Measurements from ENCODE around the gene RAI1. TPM values are rescaled to one million over a fixed set of nuclear protein-coding genes. Genes with fewer than 3 reads are reported as not detected.

Gene RAI1
- total RNA-seq, 1 donor from 2014 or later, result 28.8 TPM

- DNase-seq (ENCODE audit: low spot score), result no peak
- intact Hi-C loops (cut with DNase I), result loop anchor here (5.0 kb wide), 1 partner anchor 41 kb away; no protein-coding TSS in a partner anchor
Measured at GRCh38 chr17:17768424-17769088, 87.3 kb downstream of the RAI1 start.

DNA sequence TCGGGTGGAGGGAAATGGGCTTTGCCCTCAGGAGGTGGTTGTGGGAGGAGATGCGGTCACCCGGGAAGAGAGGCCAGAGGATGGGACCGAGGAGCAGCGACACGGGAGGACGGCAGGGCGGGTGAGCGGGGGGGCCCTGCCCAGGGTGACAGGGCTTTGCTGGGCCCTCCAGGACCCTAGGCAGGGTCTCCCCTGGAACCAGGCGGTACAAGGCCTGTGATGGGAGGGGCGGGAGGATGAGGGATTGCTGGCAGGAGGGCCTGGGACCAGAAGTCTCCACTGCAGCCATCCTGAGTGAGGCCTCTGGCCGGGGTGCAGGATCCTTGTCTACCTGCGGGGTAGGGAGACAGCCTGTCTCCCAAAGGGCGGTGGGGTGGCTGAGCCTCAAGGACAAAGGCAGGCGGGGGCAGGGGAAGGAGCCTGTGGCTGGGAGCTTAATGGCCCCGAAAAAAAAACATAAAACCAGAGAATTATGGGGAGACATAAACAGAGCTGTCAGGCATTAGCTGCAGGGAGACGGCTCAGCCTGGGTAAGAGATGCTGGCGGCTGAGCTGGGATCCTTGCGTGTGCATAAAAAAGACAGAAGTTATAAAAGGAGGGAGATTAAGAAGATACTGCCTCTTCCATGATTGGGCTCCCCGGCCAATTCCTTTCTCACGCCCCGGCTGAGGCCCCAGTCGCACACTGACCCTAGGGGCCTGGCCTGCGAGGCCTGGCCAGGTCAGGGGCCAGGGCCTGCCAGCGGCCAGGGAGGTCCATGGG is 88.8 kb downstream of the RAI1 start:
- intact Hi-C loops (cut with DNase I), result loop anchor here (5.0 kb wide), 1 partner anchor 43 kb away; no protein-coding TSS in a partner anchor
- no peak for DNase-seq (ENCODE audit: low spot score)

DNA sequence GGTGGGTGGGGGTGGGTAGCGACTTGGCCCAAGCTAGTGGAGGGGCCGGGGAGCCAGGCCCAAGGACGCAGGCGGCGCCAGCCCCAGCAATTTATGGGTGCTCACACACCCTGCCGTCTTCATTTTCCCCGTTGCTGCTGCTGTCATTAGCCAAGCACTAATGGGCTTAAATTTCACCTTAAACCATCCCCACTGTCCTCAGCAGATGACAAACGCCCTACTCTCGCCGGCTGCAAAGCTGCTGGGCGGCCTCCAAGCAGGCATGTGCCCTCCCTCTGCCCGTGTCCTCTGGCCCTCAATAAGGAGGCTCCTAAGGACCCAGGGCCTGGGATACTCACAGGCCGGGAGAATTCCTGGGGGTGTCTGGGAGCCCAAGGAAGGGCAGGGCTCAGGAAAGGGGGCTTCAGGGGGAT is 89.4 kb downstream of the RAI1 start:
- intact Hi-C loops (cut with DNase I), result no loop called here

DNA sequence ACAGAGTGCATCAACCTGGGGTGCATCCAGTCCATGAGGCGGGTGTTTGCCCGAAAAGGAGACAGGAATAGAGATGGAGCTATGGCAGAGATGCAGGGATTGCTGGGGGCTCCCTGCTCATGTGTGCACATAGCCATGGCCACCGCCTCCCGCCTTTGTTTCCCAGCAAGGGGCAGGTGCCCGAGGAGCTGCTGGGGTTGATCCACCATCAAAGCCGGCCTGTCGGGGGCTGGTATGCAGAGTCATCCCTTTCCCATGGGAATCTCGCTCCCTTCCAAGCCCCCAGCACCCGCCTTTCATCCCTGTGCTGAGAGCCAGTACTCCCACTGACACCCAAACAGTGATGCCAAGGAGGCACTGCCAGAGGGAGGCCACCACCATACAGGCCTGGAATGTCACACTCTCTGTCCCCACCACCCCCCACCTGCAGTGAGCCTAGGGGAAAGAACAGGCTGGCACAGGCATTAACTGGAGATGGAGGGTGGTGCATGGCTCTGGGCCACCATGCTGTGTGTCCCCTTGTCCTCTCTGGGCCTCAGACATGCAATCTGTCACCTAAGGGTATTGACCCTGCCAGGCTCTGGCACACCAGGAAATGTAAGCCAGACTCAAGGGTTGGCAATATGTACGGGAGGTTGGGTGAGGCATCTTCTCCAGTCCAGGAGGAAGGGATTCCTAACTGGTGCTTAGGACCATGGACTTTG is 90.4 kb downstream of the RAI1 start:
- no peak for DNase-seq (ENCODE audit: low spot score)
- intact Hi-C loops (cut with DNase I), result no loop called here

More for the DNA sequence above, 89.4 kb downstream of the RAI1 start:
- DNase-seq (ENCODE audit: low spot score), result no peak

DNA sequence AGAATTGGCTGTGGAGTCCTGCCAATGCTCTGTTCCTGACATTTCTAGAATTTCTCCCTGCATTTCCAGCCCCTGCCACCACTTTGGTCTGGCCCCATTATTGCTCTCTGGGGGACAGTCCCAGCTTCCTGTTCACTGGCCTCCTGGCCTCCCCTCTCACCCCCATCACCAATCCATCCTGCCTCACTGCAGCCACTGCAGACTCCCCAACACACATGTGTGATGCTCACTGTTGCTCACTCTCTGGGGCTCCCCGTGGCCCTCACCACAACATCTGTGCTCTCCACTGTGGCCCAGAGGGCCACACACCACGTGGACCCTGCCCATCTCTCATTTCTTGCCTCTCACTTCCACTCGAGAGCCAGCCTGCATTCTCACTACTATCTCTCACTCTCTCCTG is 91.0 kb downstream of the RAI1 start:
- DNase-seq (ENCODE audit: low spot score), result no peak
- intact Hi-C loops (cut with DNase I), result no loop called here

DNA sequence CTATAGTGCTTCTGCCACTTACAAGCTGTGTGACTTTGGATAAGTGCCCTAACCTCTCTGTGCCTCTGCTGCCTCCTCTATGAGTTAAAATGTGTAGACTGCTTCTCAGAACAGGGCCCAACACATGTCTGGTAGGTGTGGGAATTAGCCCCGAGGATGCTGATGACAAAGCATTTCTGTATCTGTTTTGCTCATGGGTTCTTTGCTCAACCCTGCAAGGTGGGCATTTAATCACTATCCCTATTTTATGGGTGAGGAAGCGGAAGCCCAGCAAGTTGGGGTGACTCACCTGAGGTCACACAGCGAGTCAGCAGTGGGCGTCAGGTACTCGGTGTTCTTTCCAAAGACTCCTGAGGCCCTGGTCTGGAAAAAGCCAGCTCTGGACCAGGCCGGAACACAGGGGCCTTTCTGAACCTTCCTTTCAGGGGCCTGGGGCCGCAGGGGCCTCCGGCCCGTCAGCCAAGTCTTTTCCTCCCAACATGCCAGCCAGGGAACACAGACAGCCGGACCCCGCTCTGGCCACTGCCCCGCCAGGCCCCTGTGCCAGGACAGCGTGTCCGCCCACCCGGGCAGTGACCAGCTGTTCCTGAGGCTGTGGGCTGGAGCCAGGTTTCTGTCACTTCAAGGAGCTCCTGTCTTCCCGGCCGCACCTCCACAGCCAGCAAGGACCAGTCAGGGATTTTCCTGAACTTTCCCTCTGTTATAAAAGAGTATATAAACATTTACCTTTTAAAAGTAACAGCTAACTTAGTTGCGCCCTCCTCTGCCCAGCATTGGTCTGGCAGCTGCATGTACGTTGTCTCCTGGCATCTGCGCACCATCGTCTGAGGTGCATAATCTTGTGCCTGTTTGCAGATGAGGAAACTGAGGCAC is 93.0 kb downstream of the RAI1 start:
- no peak for DNase-seq (ENCODE audit: low spot score)
- intact Hi-C loops (cut with DNase I), result no loop called here

DNA sequence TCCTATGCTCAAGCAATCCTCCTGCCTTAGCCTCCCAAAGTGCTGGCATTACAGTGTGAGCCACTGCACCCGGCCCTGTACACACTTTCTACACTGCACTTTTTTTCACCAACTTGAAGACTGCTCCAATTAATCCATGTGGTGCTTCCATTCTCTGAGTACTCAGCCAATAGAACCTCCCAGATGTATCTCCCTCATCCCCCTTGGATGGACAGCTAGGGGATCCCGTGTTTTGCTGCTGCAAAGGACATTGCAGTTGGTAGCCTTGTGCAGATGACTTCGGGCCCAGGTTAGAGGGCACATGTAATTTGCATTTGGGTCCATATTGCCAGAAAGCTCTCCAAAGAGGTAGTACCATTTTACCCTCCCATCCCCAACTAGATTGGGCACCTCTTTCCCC is 95.6 kb downstream of the RAI1 start:
- DNase-seq (ENCODE audit: low spot score), result no peak
- intact Hi-C loops (cut with DNase I), result no loop called here

- intact Hi-C loops (cut with DNase I), result no loop called here
- DNase-seq (ENCODE audit: low spot score), result peak; percentile 85
Measured at GRCh38 chr17:17778308-17779014, 97.2 kb downstream of the RAI1 start.

DNA sequence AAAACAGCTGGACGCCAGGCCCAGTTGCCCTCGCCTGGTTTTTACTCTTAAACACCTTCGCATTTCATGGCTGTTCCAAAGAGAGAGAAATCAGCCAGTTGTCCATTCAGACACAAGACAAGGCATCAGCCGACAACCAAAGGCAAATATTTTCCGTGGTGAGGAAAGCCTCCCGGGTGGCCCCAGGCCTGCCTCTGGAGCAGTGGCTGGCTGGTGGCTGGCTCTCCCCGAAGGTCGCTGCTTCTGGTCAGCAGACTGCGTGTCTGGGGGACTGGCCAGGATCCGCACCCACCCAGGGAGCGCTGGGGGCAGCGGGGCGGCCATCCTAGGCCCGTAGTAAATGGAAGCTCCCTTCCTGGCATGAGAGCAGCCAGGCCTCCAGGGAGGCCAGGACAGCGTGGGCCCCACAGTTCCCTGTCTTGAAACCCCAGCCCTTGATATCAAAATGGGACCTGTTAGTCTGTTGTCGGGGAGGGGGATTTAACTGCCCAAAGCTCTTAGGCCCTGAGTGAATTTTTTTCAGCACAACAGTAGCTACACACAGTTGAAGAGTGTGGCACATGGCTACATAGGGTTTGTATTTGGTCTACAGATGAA is 97.9 kb downstream of the RAI1 start:
- intact Hi-C loops (cut with DNase I), result no loop called here
- no peak for DNase-seq (ENCODE audit: low spot score)

GRCh38 chr17:17780922-17781590 is 99.8 kb downstream of the RAI1 start:
- intact Hi-C loops (cut with DNase I), result loop anchor here (10.0 kb wide), 1 partner anchor 96 kb away; the partner anchor contains the start of gene RAI1

GRCh38 chr17:17781591-17782496 is 100.6 kb downstream of the RAI1 start:
- DNase-seq (ENCODE audit: low spot score), result peak; percentile 91
- intact Hi-C loops (cut with DNase I), result loop anchor here (10.0 kb wide), 1 partner anchor 97 kb away; the partner anchor contains the start of gene RAI1

More at GRCh38 chr17:17780922-17781590, 99.8 kb downstream of the RAI1 start:
- DNase-seq (ENCODE audit: low spot score), result no peak

DNA sequence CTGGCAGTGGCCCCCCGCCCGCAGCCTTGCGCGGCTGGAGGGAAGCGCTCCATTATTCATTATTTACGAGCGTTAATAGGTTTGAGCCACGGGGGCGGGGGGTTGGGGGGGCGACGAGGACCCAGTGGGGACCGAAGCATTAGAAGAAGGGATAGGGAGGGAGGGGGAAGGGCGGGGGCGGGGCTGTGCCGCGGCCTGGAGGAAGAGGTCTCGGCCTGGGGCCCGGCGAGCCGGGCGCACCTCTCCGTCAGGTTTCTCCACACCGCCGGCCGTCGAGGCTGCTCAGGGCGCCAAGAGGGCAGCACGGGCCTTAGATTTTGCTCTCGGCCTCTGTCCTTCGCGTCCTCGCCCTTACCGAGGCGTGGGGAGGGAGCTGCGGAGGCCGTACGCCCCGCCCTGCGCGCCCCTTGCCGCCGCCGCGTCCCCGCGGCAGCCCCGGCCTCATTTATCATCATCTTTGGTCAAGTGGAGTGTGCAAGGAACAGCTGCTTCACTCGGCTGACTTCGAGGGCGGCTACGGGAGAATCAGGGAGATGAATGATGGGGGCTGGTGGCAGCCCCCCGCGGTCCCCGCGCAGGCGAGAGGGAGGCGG is 101.4 kb downstream of the RAI1 start:
- intact Hi-C loops (cut with DNase I), result loop anchor here (10.0 kb wide), 1 partner anchor 98 kb away; the partner anchor contains the start of gene RAI1

DNA sequence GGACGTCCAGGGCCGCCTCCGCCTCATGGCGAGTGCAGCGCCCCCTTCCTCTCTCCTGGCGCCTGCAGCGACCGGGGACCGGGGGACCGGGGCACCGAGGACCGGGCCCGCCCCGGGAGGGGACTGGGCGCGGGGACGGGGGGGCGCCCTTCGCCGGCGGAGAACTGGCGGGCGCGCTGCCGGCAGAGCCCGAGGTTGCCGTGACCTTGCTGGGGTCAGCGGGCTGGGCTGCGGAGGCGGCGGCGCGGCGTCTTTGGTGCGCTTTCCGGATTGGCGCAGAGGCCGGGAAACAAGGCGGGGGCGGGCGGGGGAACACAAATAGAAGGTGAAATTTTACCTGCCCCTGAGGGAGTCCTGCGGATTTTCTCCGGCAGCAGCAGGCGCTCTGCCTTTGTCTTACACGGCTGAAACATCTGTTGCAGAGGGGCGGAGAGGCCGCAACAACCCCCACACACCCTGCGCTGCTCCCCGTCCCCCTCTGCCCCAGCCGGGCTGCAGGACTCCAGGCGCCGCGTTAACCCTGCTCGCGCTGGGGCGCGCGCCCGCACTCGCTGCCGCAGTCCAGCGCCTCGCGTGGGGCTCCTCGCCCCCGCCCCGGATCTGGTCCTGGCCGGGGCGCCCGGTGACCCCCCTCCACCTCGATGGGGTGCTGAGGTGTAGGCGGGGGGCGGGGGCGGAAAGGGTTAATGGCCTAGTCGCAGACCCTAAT is 102.0 kb downstream of the RAI1 start:
- intact Hi-C loops (cut with DNase I), result loop anchor here (10.0 kb wide), 1 partner anchor 98 kb away; the partner anchor contains the start of gene RAI1
- DNase-seq (ENCODE audit: low spot score), result no peak

More for the DNA sequence above, 101.4 kb downstream of the RAI1 start:
- no peak for DNase-seq (ENCODE audit: low spot score)

DNA sequence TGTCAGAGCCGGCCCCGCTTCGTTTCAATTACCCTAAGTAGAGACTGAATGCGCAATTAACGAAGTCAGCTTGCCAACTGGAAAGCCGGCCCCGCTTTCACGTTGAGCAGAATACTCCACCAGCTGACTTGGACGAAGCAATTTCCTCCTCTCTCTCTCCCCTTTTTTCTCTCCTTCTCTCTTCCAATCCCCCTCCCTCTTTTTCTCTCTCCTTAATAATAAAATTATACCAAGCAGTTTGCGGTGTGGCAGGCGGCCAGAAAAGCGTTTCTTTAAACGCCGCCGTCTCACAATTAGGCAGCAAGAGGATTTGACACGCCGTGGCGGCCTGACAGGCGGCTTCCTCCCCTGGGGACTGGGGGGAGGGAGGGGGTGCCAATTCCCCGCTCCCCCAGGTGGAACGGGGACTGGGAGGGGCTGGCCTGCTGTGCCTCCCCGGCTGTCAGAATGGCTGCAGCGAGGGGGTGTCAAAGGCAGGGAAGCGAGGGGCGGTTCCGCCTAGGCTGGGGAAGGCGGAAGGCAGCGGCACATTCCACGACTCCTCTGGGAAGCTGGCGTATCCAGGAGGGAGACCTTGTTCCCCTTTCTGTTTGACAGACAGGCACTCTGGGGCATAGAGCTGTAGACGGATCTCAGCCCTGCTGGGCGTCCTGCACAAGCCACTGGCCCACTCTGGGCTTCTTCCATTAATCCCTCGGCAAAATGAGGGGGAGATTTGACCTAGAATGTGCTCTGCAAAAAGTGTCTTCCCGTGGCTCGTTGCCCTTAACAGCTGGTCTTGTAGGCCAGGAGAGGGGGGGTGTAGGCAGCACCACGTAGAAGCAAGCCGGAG is 102.8 kb downstream of the RAI1 start:
- intact Hi-C loops (cut with DNase I), result loop anchor here (10.0 kb wide), 1 partner anchor 99 kb away; the partner anchor contains the start of gene RAI1
- DNase-seq (ENCODE audit: low spot score), result no peak
